Measurements from ENCODE around the gene NEDD8. TPM values are rescaled to one million over a fixed set of nuclear protein-coding genes. Genes with fewer than 3 reads are reported as not detected.

The NEDD8 gene
- total and polyA plus RNA-seq, 2 of the 4 experiments (the other 2 are of a cell fraction) = 167 to 375 TPM

DNA sequence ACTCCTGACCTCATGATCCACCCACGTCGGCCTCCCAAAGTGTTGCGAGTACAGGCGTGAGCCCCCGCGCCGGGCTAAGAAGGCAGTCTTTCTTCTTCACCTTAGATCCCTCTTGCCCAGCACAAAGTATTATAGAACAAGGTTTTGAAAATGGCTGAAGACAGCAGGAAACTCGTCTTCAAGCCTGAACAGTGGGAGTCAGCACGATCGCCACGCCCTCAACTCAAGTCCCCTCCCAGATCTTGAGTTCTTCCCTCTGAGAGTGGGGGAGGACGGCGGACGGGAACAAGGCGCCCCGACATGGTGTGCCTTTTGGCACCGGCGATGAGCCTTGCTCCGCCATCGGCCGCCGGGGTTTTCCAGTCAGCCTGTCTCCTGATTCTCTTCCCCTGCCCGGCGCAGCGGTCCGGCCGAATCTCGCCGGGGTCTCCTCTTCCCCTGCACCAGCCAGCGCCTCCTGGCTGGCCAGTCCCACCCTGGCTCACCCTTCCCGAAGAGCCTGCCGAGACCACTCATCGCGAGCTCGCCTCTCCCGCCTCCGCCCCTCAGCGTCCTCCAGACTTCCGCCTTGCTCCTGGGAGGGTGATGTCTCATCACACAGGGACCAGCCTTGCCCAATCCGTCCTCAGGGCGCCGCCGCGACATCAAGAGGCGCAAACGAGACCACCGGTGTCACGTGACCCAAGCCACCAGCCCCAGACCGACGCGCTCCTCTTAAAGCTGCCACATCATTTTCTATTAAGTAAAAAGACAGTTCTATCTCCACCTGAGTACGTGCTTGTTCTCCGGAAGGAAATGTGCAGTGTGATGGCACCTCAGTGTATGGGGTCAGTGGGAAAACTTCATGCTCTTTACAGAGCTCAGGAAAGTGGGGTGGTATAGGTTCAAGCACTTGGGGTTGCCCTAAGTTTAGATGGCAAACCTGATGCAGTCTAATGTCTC is 19.0 kb downstream of the NEDD8 start, which contains the start of gene CHMP4A (continued):
- peak; percentile 95 for TF ChIP-seq CEBPB (IDR thresholded peaks at IDR 0.05; ENCODE audit: low read depth, low read length)
- TF ChIP-seq CHD1 (IDR thresholded peaks at IDR 0.05; ENCODE audit: low read depth, low read length) = peak; percentile 46; the same call in 1 of the 2 replicates
- peak; percentile 74; the same call in 1 of the 2 replicates for TF ChIP-seq MXI1 (IDR thresholded peaks at IDR 0.05; ENCODE audit: borderline replicate concordance, low read depth, low read length)

GRCh38 chr14:24211311-24211710 is 20.9 kb downstream of the NEDD8 start:
- Histone ChIP-seq H3K56ac (ENCODE audit: extremely low read depth, insufficient read depth, low read length) (no peak overlapping the region), H2BK20ac (ENCODE audit: low read depth, low read length) (no peak overlapping the region), H3K23ac (ENCODE audit: low read depth, low read length) (no peak overlapping the region), H2BK120ac (ENCODE audit: low read depth, low read length) (no peak overlapping the region), H4K5ac (ENCODE audit: low read depth, low read length) (no peak overlapping the region), H3K9me3 (ENCODE audit: control insufficient read depth, insufficient read depth, low read length) (no peaks in the 10 kb centered on the region), H3K4me3 (ENCODE audit: insufficient read depth, low read depth, low read length) (no peak overlapping the region), H3K27ac (ENCODE audit: insufficient read depth, low read length) (no peak overlapping the region), H3K14ac (replicated peaks; ENCODE audit: low read depth, low read length) (no peak overlapping the region), H3K36me3 (ENCODE audit: control insufficient read depth, insufficient read depth, low read length) (peaks cover 36% of the 10 kb centered on the region), H2AFZ (replicated peaks; ENCODE audit: low read length, poor library complexity) (no peak overlapping the region), H2AK9ac (replicated peaks; ENCODE audit: low read depth, low read length, poor library complexity) (no peak overlapping the region), H3K9me1 (ENCODE audit: insufficient read depth, low read length) (peaks cover 15% of the 10 kb centered on the region; the same call in 1 of the 2 replicates), H2AK5ac (ENCODE audit: low read depth, low read length) (no peak overlapping the region), H4K20me1 (ENCODE audit: insufficient read depth, low read length) (no peaks in the 10 kb centered on the region), H2BK15ac (ENCODE audit: low read depth, low read length) (no peak overlapping the region), H3K18ac (ENCODE audit: low read depth, low read length) (no peak overlapping the region), H3K9ac (ENCODE audit: low read depth, low read length) (no peak overlapping the region), H3K4me2 (ENCODE audit: low read depth, low read length) (no peak overlapping the region), H3K79me1 (ENCODE audit: low read depth in 1 of 2, low read length in 2 of 2) (peaks cover 21 to 70% of the 10 kb centered on the region in 2 experiments), H4K8ac (ENCODE audit: low read depth in 2 of 2, low read length in 2 of 2) (no peak overlapping the region), H3K27me3 (ENCODE audit: control insufficient read depth, insufficient read depth, low read length) (no peaks in the 10 kb centered on the region), H3K4me1 (ENCODE audit: control insufficient read depth, insufficient read depth, low read length) (peaks cover 2% of the 10 kb centered on the region), H3K4ac (ENCODE audit: low read depth, low read length) (no peak overlapping the region), H4K91ac (ENCODE audit: insufficient read depth, low read depth, low read length) (no peak overlapping the region), H2BK5ac (ENCODE audit: low read depth, low read length, poor library complexity, severe bottlenecking) (no peak overlapping the region)
- no TSS peak for BruUV-seq (replicated peaks)
- WGBS, 2 experiments (ENCODE audit: extremely low coverage in 2 of 2, insufficient read length in 1 of 2) = 98% methylated on average over 6 of the region's 6 CpGs; no CpG with 5 or more reads in 1 of the 2 experiments
- intact Hi-C loops (cut with micrococcal nuclease) (loop anchor here (10.0 kb wide), 1 partner anchor 223 kb away; no protein-coding TSS in a partner anchor), dilution Hi-C loops (cut with HindIII; ENCODE audit: low sequenced_read_pairs, unreplicated experiment) (no loop called here), in situ Hi-C loops (cut with MboI; ENCODE audit: low sequenced_read_pairs) (no loop called here)
- CTCF ChIA-PET = no interaction called here
- no peak for ATAC-seq (ENCODE audit: low read depth)
- POLR2A ChIA-PET (ENCODE audit: unreplicated experiment) = no interaction called here
- no peak for DNase-seq
- TF ChIP-seq RAD21 (IDR thresholded peaks at IDR 0.05; ENCODE audit: low read length) (no peak), FOS (IDR thresholded peaks at IDR 0.05; ENCODE audit: low read depth, low read length) (no peak), SMC3 (IDR thresholded peaks at IDR 0.05; ENCODE audit: low read depth, low read length) (no peak), CHD1 (IDR thresholded peaks at IDR 0.05; ENCODE audit: low read depth, low read length) (no peak), MAFK (IDR thresholded peaks at IDR 0.05; ENCODE audit: low read depth, low read length) (no peak), POLR2A (IDR thresholded peaks at IDR 0.05; ENCODE audit: low read depth, low read length) (no peak), ELK1 (IDR thresholded peaks at IDR 0.05; ENCODE audit: borderline replicate concordance, low read depth, low read length) (no peak), CTCF (conservative IDR thresholded peaks at IDR 0.05; ENCODE audit: low read depth, low read length) (no peak), NFE2L2 (IDR thresholded peaks at IDR 0.05; ENCODE audit: low read depth, low read length) (no peak), RFX5 (IDR thresholded peaks at IDR 0.05; ENCODE audit: low read depth, low read length) (no peak), MAZ (IDR thresholded peaks at IDR 0.05; ENCODE audit: borderline replicate concordance, low read depth, low read length) (no peak), BHLHE40 (IDR thresholded peaks at IDR 0.05; ENCODE audit: low read depth, low read length) (no peak)

Data from IMR-90 (cell line).